Memory B cell (primary cell): ENCODE measurements around the gene NUDT6.
"Not testable (repeated sequence)": the region's sequence is repeated elsewhere in the genome, so short reads cannot be mapped to it uniquely, and the experiment has no call there.

Experiments used
- ATAC-seq: fragments of 150-1000 bp; cut with Tn5 transposase; 2 replicates; pipeline ENCODE4 v1.10.0; 2021; ENCODE audit warnings: low read depth, mild to moderate bottlenecking, moderate library complexity
- DNase-seq, 2 donors: peaks; one replicate each; pipeline ENCODE4 v3.0.0; 2022; ENCODE audit warnings: low spot score in 2 of 2
- H3K27ac Mint-ChIP-seq: one replicate; pipeline ENCODE4 v1.8.0; 2022; ENCODE audit warnings: mild to moderate bottlenecking, moderate library complexity, mixed read lengths
- H3K27me3 Mint-ChIP-seq: one replicate; pipeline ENCODE4 v1.8.0; 2022; ENCODE audit warnings: mixed read lengths
- H3K36me3 Mint-ChIP-seq: one replicate; pipeline ENCODE4 v1.8.0; 2022; ENCODE audit warnings: mild to moderate bottlenecking, mixed read lengths
- H3K4me1 Mint-ChIP-seq: one replicate; pipeline ENCODE4 v1.8.0; 2022; ENCODE audit warnings: mixed read lengths
- H3K4me3 Mint-ChIP-seq: one replicate; pipeline ENCODE4 v1.8.0; 2022; ENCODE audit warnings: mild to moderate bottlenecking, moderate library complexity, mixed read lengths
- H3K9me3 Mint-ChIP-seq: one replicate; pipeline ENCODE4 v1.8.0; 2022; ENCODE audit warnings: mixed read lengths

The NUDT6 gene

GRCh38 chr4:122847931-122848330 is 74.5 kb downstream of the NUDT6 start:
- DNase-seq (no peak), ATAC-seq (no peak)
- Mint-ChIP-seq H3K27ac (no peak overlapping the region), H3K27me3 (peaks cover 11% of the 10 kb centered on the region), H3K9me3 (no peaks in the 10 kb centered on the region), H3K4me1 (peaks cover 2% of the 10 kb centered on the region), H3K4me3 (no peak overlapping the region), H3K36me3 (no peaks in the 10 kb centered on the region)

GRCh38 chr4:122845760-122846159 is 76.6 kb downstream of the NUDT6 start:
- DNase-seq, result no peak
- no peak overlapping the region for H3K27ac Mint-ChIP-seq
- no peaks in the 10 kb centered on the region for H3K9me3 Mint-ChIP-seq
- peaks cover 2% of the 10 kb centered on the region for H3K4me1 Mint-ChIP-seq
- peaks cover 10% of the 10 kb centered on the region for H3K27me3 Mint-ChIP-seq
- no peak overlapping the region for H3K4me3 Mint-ChIP-seq
- no peak for ATAC-seq
- H3K36me3 Mint-ChIP-seq, result no peaks in the 10 kb centered on the region

GRCh38 chr4:122845066-122845465 is 77.3 kb downstream of the NUDT6 start:
- no peaks in the 10 kb centered on the region for H3K9me3 Mint-ChIP-seq
- H3K4me1 Mint-ChIP-seq, result peaks cover 2% of the 10 kb centered on the region
- peaks cover 10% of the 10 kb centered on the region for H3K27me3 Mint-ChIP-seq
- ATAC-seq (no peak), DNase-seq (no peak)
- no peak overlapping the region for H3K4me3 Mint-ChIP-seq
- no peaks in the 10 kb centered on the region for H3K36me3 Mint-ChIP-seq
- no peak overlapping the region for H3K27ac Mint-ChIP-seq

- H3K36me3 Mint-ChIP-seq, H3K4me1 Mint-ChIP-seq, H3K4me3 Mint-ChIP-seq, H3K9me3 Mint-ChIP-seq, H3K27ac Mint-ChIP-seq, H3K27me3 Mint-ChIP-seq, DNase-seq, ATAC-seq: not testable (repeated sequence)
These were observed 78.0 kb downstream of the NUDT6 start for GRCh38 chr4:122844391-122844790.

- peaks cover 2% of the 10 kb centered on the region for H3K4me1 Mint-ChIP-seq
- DNase-seq (no peak), ATAC-seq (no peak)
- no peak overlapping the region for H3K4me3 Mint-ChIP-seq
- H3K27ac Mint-ChIP-seq, result no peak overlapping the region
- H3K27me3 Mint-ChIP-seq, result peaks cover 5% of the 10 kb centered on the region
- H3K36me3 Mint-ChIP-seq, result no peaks in the 10 kb centered on the region
- no peaks in the 10 kb centered on the region for H3K9me3 Mint-ChIP-seq
These were observed 79.3 kb downstream of the NUDT6 start for GRCh38 chr4:122842984-122843531.
